ENCODE results near the gene VASH1. TPM values are rescaled to one million over a fixed set of nuclear protein-coding genes. Genes with fewer than 3 reads are reported as not detected.
A peak's percentile ranks its signal among the peaks of the same experiment; 100 is the strongest.

The VASH1 gene
- total RNA-seq, 4 donors from 2014 or later: 1.9 to 7.5 (median 3.6) TPM

DNA sequence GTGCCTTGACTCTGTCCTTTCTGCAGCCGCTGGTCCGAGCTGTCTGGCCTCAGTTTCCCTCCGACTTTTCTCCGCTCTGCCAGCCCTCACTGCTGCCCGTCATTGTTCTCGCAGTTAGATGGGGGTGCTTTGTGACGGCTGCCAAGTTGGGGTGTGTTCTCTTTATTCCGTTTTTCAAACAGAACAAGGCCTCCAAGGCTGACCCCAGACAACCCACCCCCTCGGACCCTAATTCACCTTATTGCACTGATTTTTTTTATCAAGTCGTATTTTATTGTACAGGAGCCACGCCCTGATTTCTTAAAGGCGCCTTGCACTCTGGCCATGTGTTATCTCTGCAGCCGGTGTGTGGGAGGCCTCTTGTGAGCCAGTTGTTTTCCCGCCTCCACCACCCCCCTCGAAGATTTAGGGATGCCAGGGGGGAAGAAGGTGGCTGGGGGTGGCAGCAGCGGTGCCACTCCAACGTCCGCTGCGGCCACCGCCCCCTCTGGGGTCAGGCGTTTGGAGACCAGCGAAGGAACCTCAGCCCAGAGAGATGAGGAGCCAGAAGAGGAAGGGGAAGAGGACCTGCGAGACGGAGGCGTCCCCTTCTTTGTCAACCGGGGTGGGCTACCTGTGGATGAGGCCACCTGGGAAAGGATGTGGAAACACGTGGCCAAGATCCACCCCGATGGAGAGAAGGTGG is 1.3 kb downstream of the VASH1 start:
- 0 to 31% methylated on average over 3 to 28 of the region's 28 CpGs for WGBS, 2 donors (ENCODE audit: low coverage in 1 of 2)
- Histone ChIP-seq H3K36me3 (no peaks in the 10 kb centered on the region), H3K27ac (peak overlapping the region; percentile 71 to 83 (median 78)), H3K9me3 (no peaks in the 10 kb centered on the region), H3K4me1 (peaks cover 0 to 26% (median 18%) of the 10 kb centered on the region in 4 donors), H3K4me3 (peak overlapping the region; percentile 50 to 89 (median 65)), H3K27me3 (peaks cover 29% of the 10 kb centered on the region)
- no peak for TF ChIP-seq POLR2AphosphoS5 (IDR thresholded peaks at IDR 0.05)
- TF ChIP-seq POLR2A (IDR thresholded peaks at IDR 0.05): no peak
- TF ChIP-seq EP300 (IDR thresholded peaks at IDR 0.05; ENCODE audit: low read depth): no peak
- TF ChIP-seq, protein P1, sequence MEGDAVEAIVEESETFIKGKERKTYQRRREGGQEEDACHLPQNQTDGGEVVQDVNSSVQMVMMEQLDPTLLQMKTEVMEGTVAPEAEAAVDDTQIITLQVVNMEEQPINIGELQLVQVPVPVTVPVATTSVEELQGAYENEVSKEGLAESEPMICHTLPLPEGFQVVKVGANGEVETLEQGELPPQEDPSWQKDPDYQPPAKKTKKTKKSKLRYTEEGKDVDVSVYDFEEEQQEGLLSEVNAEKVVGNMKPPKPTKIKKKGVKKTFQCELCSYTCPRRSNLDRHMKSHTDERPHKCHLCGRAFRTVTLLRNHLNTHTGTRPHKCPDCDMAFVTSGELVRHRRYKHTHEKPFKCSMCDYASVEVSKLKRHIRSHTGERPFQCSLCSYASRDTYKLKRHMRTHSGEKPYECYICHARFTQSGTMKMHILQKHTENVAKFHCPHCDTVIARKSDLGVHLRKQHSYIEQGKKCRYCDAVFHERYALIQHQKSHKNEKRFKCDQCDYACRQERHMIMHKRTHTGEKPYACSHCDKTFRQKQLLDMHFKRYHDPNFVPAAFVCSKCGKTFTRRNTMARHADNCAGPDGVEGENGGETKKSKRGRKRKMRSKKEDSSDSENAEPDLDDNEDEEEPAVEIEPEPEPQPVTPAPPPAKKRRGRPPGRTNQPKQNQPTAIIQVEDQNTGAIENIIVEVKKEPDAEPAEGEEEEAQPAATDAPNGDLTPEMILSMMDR (IDR thresholded peaks at IDR 0.05): no peak
- in situ Hi-C loops (cut with MboI; ENCODE audit: low pct_ligation_motif_present in 1 of 4, low pct_unique_long_range_greater_than_20kb in 1 of 4, low sequenced_read_pairs in 3 of 4): no loop called here
- no peak for DNase-seq
- intact Hi-C loops (cut with DNase I; ENCODE audit: low total_unique reads): no loop called here

DNA sequence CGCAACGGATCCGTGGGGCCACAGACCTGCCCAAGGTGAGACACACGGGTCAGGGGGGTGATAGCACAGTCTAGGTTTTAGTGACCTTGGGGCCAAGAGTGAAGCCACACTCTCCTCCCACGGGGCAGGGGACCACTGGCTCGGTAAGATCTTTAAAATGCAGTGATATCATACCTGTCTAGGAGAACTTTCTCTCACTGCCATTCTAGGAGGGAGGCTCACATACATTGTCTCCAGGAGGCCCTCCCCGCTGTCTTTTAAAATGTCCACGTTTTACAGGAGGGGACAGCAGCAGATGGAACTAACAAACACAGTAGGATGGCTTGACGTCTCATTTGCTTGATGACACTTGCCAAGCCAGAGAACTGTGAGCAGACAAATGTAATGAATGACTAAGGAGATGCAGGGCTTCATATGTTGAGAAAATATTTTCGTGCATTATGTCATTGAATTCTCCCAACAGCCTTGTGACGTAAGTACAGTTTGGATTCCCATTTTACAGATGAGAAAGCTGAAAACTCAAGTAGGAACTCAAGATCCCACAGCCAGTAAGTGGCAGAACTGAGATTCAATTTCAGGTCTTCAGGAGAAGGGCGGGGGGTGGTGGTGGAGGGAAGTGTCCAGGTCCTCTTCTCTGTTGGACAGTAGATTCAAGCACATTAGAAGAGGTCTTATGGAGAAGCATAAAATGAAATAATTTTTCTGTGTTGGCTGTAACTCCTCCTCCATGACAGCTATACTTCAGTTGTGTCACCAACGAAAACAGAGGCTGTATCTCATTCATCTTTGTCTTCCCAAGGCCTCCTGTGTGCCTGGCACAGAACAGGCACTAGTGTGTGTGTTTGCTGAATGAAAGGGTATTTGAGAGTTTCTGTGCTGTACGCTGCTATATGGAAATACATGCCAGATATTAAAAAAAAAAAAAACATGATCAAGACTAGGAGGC is 2.1 kb downstream of the VASH1 start:
- H3K9me3 ChIP-seq: no peaks in the 10 kb centered on the region
- TF ChIP-seq EP300 (IDR thresholded peaks at IDR 0.05; ENCODE audit: low read depth) (no peak), POLR2A (IDR thresholded peaks at IDR 0.05) (no peak), POLR2AphosphoS5 (IDR thresholded peaks at IDR 0.05) (no peak)
- TF ChIP-seq, protein P1 (IDR thresholded peaks at IDR 0.05): no peak
- in situ Hi-C loops (cut with MboI; ENCODE audit: low pct_ligation_motif_present in 1 of 4, low pct_unique_long_range_greater_than_20kb in 1 of 4, low sequenced_read_pairs in 3 of 4): no loop called here
- peak overlapping the region in 2 of 4 donors; percentile 72 to 89 for H3K4me3 ChIP-seq
- peak overlapping the region in 2 of 4 donors; percentile 76 to 83 for H3K27ac ChIP-seq
- peaks cover 29% of the 10 kb centered on the region for H3K27me3 ChIP-seq
- no peaks in the 10 kb centered on the region for H3K36me3 ChIP-seq
- intact Hi-C loops (cut with DNase I; ENCODE audit: low total_unique reads): no loop called here
- peaks cover 0 to 30% (median 18%) of the 10 kb centered on the region in 4 donors for H3K4me1 ChIP-seq
- no peak for DNase-seq
- 55 to 73% methylated on average over 6 to 14 of the region's 14 CpGs for WGBS, 2 donors (ENCODE audit: low coverage in 1 of 2)

DNA sequence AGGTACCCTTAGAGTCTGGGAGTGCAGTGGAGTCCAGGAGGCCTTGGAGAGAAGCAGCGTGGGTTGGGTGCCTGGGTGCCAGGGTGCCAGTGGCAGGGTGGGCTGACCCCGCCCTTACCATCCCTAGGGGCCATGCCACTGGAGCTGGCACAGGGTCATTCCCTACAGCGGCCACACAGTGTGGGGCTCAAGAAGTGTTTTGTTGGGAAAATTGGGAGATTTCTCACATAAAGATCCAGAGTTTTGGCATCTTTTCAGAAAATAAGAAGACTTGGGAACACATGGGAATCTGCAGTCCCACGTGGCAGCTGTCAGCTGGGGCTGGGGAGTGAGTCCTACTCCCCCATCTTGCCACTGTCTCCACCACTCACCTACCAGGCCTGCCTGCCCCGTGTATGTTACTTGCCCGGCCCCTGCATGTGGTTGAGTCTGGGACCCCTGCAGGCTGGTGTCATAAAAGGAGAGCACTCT is 4.2 kb downstream of the VASH1 start:
- TF ChIP-seq EP300 (IDR thresholded peaks at IDR 0.05; ENCODE audit: low read depth) (no peak), POLR2AphosphoS5 (IDR thresholded peaks at IDR 0.05) (no peak), POLR2A (IDR thresholded peaks at IDR 0.05) (no peak)
- TF ChIP-seq, protein P1 (IDR thresholded peaks at IDR 0.05): no peak
- in situ Hi-C loops (cut with MboI; ENCODE audit: low pct_ligation_motif_present in 1 of 4, low pct_unique_long_range_greater_than_20kb in 1 of 4, low sequenced_read_pairs in 3 of 4): no loop called here
- no peaks in the 10 kb centered on the region for H3K36me3 ChIP-seq
- H3K27ac ChIP-seq: no peak overlapping the region
- no peak overlapping the region for H3K4me3 ChIP-seq
- WGBS, 2 donors (ENCODE audit: low coverage in 1 of 2): 60 to 76% methylated on average over 1 to 6 of the region's 6 CpGs
- intact Hi-C loops (cut with DNase I; ENCODE audit: low total_unique reads): no loop called here
- H3K4me1 ChIP-seq: peaks cover 0 to 39% (median 18%) of the 10 kb centered on the region in 4 donors
- no peaks in the 10 kb centered on the region for H3K9me3 ChIP-seq
- peaks cover 24% of the 10 kb centered on the region for H3K27me3 ChIP-seq
- no peak for DNase-seq
